ENCODE measurements around the gene KRTAP5-10.
"Not testable (repeated sequence)": the region's sequence is repeated elsewhere in the genome, so short reads cannot be mapped to it uniquely, and the experiment has no call there.

Gene KRTAP5-10

GRCh38 chr11:71566081-71566620 lies 788 bp downstream of the KRTAP5-10 start:
- Histone ChIP-seq H2BK12ac (ENCODE audit: low read length) (no peak overlapping the region), H4K8ac (ENCODE audit: low read depth, low read length) (no peak overlapping the region), H2AK5ac (ENCODE audit: low read length) (no peak overlapping the region), H2BK5ac (ENCODE audit: low read depth, low read length, poor library complexity) (no peak overlapping the region), H3K4me1 (ENCODE audit: control insufficient read depth in 1 of 2, insufficient read depth in 2 of 2, low read length in 2 of 2) (no peaks in the 10 kb centered on the region), H3K36me3 (ENCODE audit: control insufficient read depth in 1 of 2, insufficient read depth in 2 of 2, low read length in 2 of 2) (no peaks in the 10 kb centered on the region), H3K9me3 (ENCODE audit: insufficient read depth, low read depth, low read length) (no peaks in the 10 kb centered on the region), H3K4ac (ENCODE audit: low read depth, low read length) (no peak overlapping the region), H3K23ac (ENCODE audit: low read length) (no peak overlapping the region), H2AFZ (ENCODE audit: insufficient read depth, low read length, poor library complexity) (no peak overlapping the region), H3K18ac (ENCODE audit: low read length) (no peak overlapping the region), H3K79me2 (ENCODE audit: control insufficient read depth, insufficient read depth, low read length, poor library complexity) (no peaks in the 10 kb centered on the region), H3K4me3 (ENCODE audit: low read depth, low read length) (no peak overlapping the region), H3K27me3 (ENCODE audit: insufficient read depth, low read length) (no peaks in the 10 kb centered on the region), H3K79me1 (ENCODE audit: low read length) (no peaks in the 10 kb centered on the region), H3K27ac (ENCODE audit: low read depth, low read length) (no peak overlapping the region), H3K14ac (ENCODE audit: low read length) (no peak overlapping the region), H3K9ac (ENCODE audit: low read length) (no peak overlapping the region), H4K91ac (ENCODE audit: low read depth, low read length) (no peak overlapping the region), H3K4me2 (ENCODE audit: low read length) (no peak overlapping the region), H4K12ac (ENCODE audit: low read depth, low read length) (no peak overlapping the region), H2BK120ac (ENCODE audit: insufficient read depth, low read length, poor library complexity) (no peak overlapping the region)
- no peak for DNase-seq
- WGBS (ENCODE audit: extremely low coverage, insufficient coverage, insufficient read length): no CpG with 5 or more reads among the region's 10 CpGs

- not testable (repeated sequence) for H2AFZ ChIP-seq (ENCODE audit: insufficient read depth, low read length, poor library complexity); H2BK5ac ChIP-seq (ENCODE audit: low read depth, low read length, poor library complexity); H3K4me1 ChIP-seq (ENCODE audit: control insufficient read depth in 1 of 2, insufficient read depth in 2 of 2, low read length in 2 of 2); H3K9ac ChIP-seq (ENCODE audit: low read length); H2AK5ac ChIP-seq (ENCODE audit: low read length); H3K4ac ChIP-seq (ENCODE audit: low read depth, low read length); H3K27ac ChIP-seq (ENCODE audit: low read depth, low read length); H4K8ac ChIP-seq (ENCODE audit: low read depth, low read length); H3K23ac ChIP-seq (ENCODE audit: low read length); H3K36me3 ChIP-seq (ENCODE audit: control insufficient read depth in 1 of 2, insufficient read depth in 2 of 2, low read length in 2 of 2); H3K79me1 ChIP-seq (ENCODE audit: low read length); H3K18ac ChIP-seq (ENCODE audit: low read length); H2BK120ac ChIP-seq (ENCODE audit: insufficient read depth, low read length, poor library complexity); H3K9me3 ChIP-seq (ENCODE audit: insufficient read depth, low read depth, low read length); H3K4me2 ChIP-seq (ENCODE audit: low read length); H4K91ac ChIP-seq (ENCODE audit: low read depth, low read length); H3K14ac ChIP-seq (ENCODE audit: low read length); H2BK12ac ChIP-seq (ENCODE audit: low read length); H3K4me3 ChIP-seq (ENCODE audit: low read depth, low read length); H3K79me2 ChIP-seq (ENCODE audit: control insufficient read depth, insufficient read depth, low read length, poor library complexity); DNase-seq; H4K12ac ChIP-seq (ENCODE audit: low read depth, low read length); H3K27me3 ChIP-seq (ENCODE audit: insufficient read depth, low read length)
- WGBS (ENCODE audit: extremely low coverage, insufficient coverage, insufficient read length): no CpG with 5 or more reads among the region's 21 CpGs
These were observed 1.6 kb downstream of the KRTAP5-10 start for GRCh38 chr11:71566626-71567599.

- H4K91ac ChIP-seq (ENCODE audit: low read depth, low read length); H3K4me1 ChIP-seq (ENCODE audit: control insufficient read depth in 1 of 2, insufficient read depth in 2 of 2, low read length in 2 of 2); H3K4ac ChIP-seq (ENCODE audit: low read depth, low read length); H3K27ac ChIP-seq (ENCODE audit: low read depth, low read length); H3K9ac ChIP-seq (ENCODE audit: low read length); H2AK5ac ChIP-seq (ENCODE audit: low read length); H4K8ac ChIP-seq (ENCODE audit: low read depth, low read length); H3K4me3 ChIP-seq (ENCODE audit: low read depth, low read length); H3K36me3 ChIP-seq (ENCODE audit: control insufficient read depth in 1 of 2, insufficient read depth in 2 of 2, low read length in 2 of 2); H2BK120ac ChIP-seq (ENCODE audit: insufficient read depth, low read length, poor library complexity); H4K12ac ChIP-seq (ENCODE audit: low read depth, low read length); H3K27me3 ChIP-seq (ENCODE audit: insufficient read depth, low read length); H3K14ac ChIP-seq (ENCODE audit: low read length); H3K79me2 ChIP-seq (ENCODE audit: control insufficient read depth, insufficient read depth, low read length, poor library complexity); H2AFZ ChIP-seq (ENCODE audit: insufficient read depth, low read length, poor library complexity); H3K18ac ChIP-seq (ENCODE audit: low read length); H2BK5ac ChIP-seq (ENCODE audit: low read depth, low read length, poor library complexity); H3K4me2 ChIP-seq (ENCODE audit: low read length); H3K23ac ChIP-seq (ENCODE audit: low read length); H3K79me1 ChIP-seq (ENCODE audit: low read length); H3K9me3 ChIP-seq (ENCODE audit: insufficient read depth, low read depth, low read length); H2BK12ac ChIP-seq (ENCODE audit: low read length): not testable (repeated sequence)
- WGBS (ENCODE audit: extremely low coverage, insufficient coverage, insufficient read length): no CpG with 5 or more reads among the region's 8 CpGs
- DNase-seq: peak in 1 of 2 donors; percentile 38
These were observed 2.3 kb downstream of the KRTAP5-10 start for GRCh38 chr11:71567633-71568032.

DNA sequence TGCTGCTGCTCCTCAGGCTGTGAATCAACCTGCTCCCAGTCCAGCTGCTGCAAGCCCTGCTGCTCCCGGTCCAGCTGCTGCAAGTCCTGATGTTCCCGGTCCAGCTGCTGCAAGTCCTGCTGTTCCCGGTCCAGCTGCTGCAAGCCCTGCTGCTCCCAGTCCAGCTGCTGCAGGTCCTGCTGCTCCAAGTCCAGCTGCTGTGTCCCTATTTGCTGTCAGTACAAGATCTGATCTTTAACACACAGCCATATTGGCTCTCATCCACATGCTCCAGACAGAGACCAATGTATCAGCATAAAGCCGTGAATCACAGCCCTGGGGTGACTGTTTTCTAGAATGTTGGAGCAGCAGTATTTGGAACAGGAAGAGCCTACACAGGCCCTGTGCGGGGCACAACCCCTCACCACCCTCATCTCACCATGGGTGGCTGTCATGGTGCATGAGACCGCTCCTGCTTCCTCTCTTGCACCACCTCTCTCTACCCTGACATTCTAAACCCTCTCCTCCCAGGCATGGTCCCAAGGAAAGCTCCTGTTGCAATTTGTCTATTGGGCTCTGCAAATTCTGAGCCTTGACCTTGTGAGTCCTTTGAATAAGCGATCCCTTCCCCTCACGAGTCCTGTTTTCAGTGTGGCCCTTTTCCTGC lies 3.5 kb downstream of the KRTAP5-10 start:
- no peak overlapping the region for H3K9ac ChIP-seq (ENCODE audit: low read length)
- H3K4me3 ChIP-seq (ENCODE audit: low read depth, low read length): no peak overlapping the region
- no peaks in the 10 kb centered on the region for H3K27me3 ChIP-seq (ENCODE audit: insufficient read depth, low read length)
- H3K9me3 ChIP-seq (ENCODE audit: insufficient read depth, low read depth, low read length): peaks cover 2% of the 10 kb centered on the region
- no peak overlapping the region for H4K8ac ChIP-seq (ENCODE audit: low read depth, low read length)
- H3K23ac ChIP-seq (ENCODE audit: low read length): no peak overlapping the region
- no peak overlapping the region for H3K4ac ChIP-seq (ENCODE audit: low read depth, low read length)
- H3K79me1 ChIP-seq (ENCODE audit: low read length): no peaks in the 10 kb centered on the region
- H4K91ac ChIP-seq (ENCODE audit: low read depth, low read length): no peak overlapping the region
- H2AFZ ChIP-seq (ENCODE audit: insufficient read depth, low read length, poor library complexity): no peak overlapping the region
- no CpG with 5 or more reads among the region's 8 CpGs for WGBS (ENCODE audit: extremely low coverage, insufficient coverage, insufficient read length)
- H2BK5ac ChIP-seq (ENCODE audit: low read depth, low read length, poor library complexity): no peak overlapping the region
- no peak overlapping the region for H2BK12ac ChIP-seq (ENCODE audit: low read length)
- H3K4me2 ChIP-seq (ENCODE audit: low read length): no peak overlapping the region
- H2BK120ac ChIP-seq (ENCODE audit: insufficient read depth, low read length, poor library complexity): no peak overlapping the region
- no peak overlapping the region for H3K14ac ChIP-seq (ENCODE audit: low read length)
- no peak overlapping the region for H3K27ac ChIP-seq (ENCODE audit: low read depth, low read length)
- no peaks in the 10 kb centered on the region for H3K79me2 ChIP-seq (ENCODE audit: control insufficient read depth, insufficient read depth, low read length, poor library complexity)
- no peak overlapping the region for H2AK5ac ChIP-seq (ENCODE audit: low read length)
- no peaks in the 10 kb centered on the region for H3K4me1 ChIP-seq (ENCODE audit: control insufficient read depth in 1 of 2, insufficient read depth in 2 of 2, low read length in 2 of 2)
- H3K18ac ChIP-seq (ENCODE audit: low read length): no peak overlapping the region
- no peak for DNase-seq
- no peaks in the 10 kb centered on the region for H3K36me3 ChIP-seq (ENCODE audit: control insufficient read depth in 1 of 2, insufficient read depth in 2 of 2, low read length in 2 of 2)
- H4K12ac ChIP-seq (ENCODE audit: low read depth, low read length): no peak overlapping the region

Data from trophoblast cell (in vitro differentiated cells and primary cell).